GM12892 (cell line): ENCODE results near the gene SCAPER.

ENCODE experiments used
- DNase-seq: peaks from one replicate; pipeline ENCODE4 v3.0.0; 2011; ENCODE audit not compliant: insufficient read length
- FAIRE-seq: peaks from 2 replicates; lab custom pipeline; 2011; peaks lifted over from hg19 to GRCh38; lab: Jason Lieb, UNC
- POLR2A ChIP-seq: IDR thresholded peaks from 2 replicates; pipeline ENCODE4 v1.6.1; 2011; ENCODE audit warnings: low read depth, low read length, control low read depth
- POLR2AphosphoS5 ChIP-seq: IDR thresholded peaks from 2 replicates; pipeline ENCODE4 v1.6.1; 2011; ENCODE audit warnings: low read depth, low read length, control low read depth
- TAF1 ChIP-seq: IDR thresholded peaks from 2 replicates; pipeline ENCODE4 v1.6.1; 2011; ENCODE audit warnings: low read depth, mild to moderate bottlenecking, control low read depth, low read length, borderline replicate concordance

SCAPER gene

GRCh38 chr15:76625267-76625666 is 279.9 kb downstream of the SCAPER start:
- FAIRE-seq (no peak), DNase-seq (no peak)
- TF ChIP-seq TAF1 (no peak), POLR2AphosphoS5 (no peak), POLR2A (no peak)

GRCh38 chr15:76614725-76615124 is 290.4 kb downstream of the SCAPER start:
- FAIRE-seq, result no peak
- TF ChIP-seq TAF1, result no peak
- no peak for TF ChIP-seq POLR2A
- no peak for TF ChIP-seq POLR2AphosphoS5

GRCh38 chr15:76588811-76589747 is 316.1 kb downstream of the SCAPER start:
- no peak for DNase-seq
- no peak for TF ChIP-seq POLR2AphosphoS5
- no peak for TF ChIP-seq TAF1
- no peak for TF ChIP-seq POLR2A
- no peak for FAIRE-seq

More at GRCh38 chr15:76614725-76615124, 290.4 kb downstream of the SCAPER start:
- DNase-seq, result no peak

- DNase-seq, result no peak
- no peak for TF ChIP-seq TAF1
- no peak for TF ChIP-seq POLR2A
- TF ChIP-seq POLR2AphosphoS5, result no peak
- no peak for FAIRE-seq
These were observed 319.6 kb downstream of the SCAPER start for GRCh38 chr15:76585576-76585897.

GRCh38 chr15:76584868-76585575 is 320.1 kb downstream of the SCAPER start:
- TF ChIP-seq POLR2AphosphoS5 (no peak), POLR2A (no peak), TAF1 (no peak)
- FAIRE-seq (no peak), DNase-seq (no peak)

GRCh38 chr15:76582550-76582949 is 322.6 kb downstream of the SCAPER start:
- TF ChIP-seq POLR2AphosphoS5 (no peak), POLR2A (no peak), TAF1 (no peak)
- DNase-seq (no peak), FAIRE-seq (no peak)

GRCh38 chr15:76577879-76578512 is 327.1 kb downstream of the SCAPER start:
- FAIRE-seq, result no peak
- DNase-seq, result no peak
- TF ChIP-seq POLR2A (no peak), TAF1 (no peak), POLR2AphosphoS5 (no peak)

- no peak for TF ChIP-seq TAF1
- no peak for TF ChIP-seq POLR2A
- no peak for TF ChIP-seq POLR2AphosphoS5
- peak; percentile 78 for FAIRE-seq
- DNase-seq, result no peak
These were observed 328.4 kb downstream of the SCAPER start for GRCh38 chr15:76576523-76577279.

- no peak for DNase-seq
- TF ChIP-seq POLR2AphosphoS5 (no peak), POLR2A (no peak), TAF1 (no peak)
- no peak for FAIRE-seq
These were observed 329.5 kb downstream of the SCAPER start for GRCh38 chr15:76575679-76576078.

- no peak for DNase-seq
- FAIRE-seq, result peak; percentile 54
- TF ChIP-seq POLR2A, result no peak
- no peak for TF ChIP-seq TAF1
- TF ChIP-seq POLR2AphosphoS5, result no peak
These were observed 329.9 kb downstream of the SCAPER start for GRCh38 chr15:76575274-76575673.
